GM21717 (cell line): ENCODE data around the gene RAB17.

ENCODE experiments used
- ATAC-seq: cut with Tn5 transposase; IDR thresholded peaks from one replicate; pipeline ENCODE4 v1.9.1; 2021; ENCODE audit warnings: mild to moderate bottlenecking, moderate library complexity; ENCODE audit not compliant: unreplicated experiment

RAB17 gene

GRCh38 chr2:237540223-237540775, 50.2 kb downstream of the RAB17 start:
- ATAC-seq, result no peak

- no peak for ATAC-seq
Measured at GRCh38 chr2:237539681-237540080, 50.9 kb downstream of the RAB17 start.

GRCh38 chr2:237538901-237539300, 51.6 kb downstream of the RAB17 start:
- ATAC-seq, result no peak

GRCh38 chr2:237538001-237538720, 52.4 kb downstream of the RAB17 start:
- ATAC-seq, result no peak

- no peak for ATAC-seq
Measured at GRCh38 chr2:237536617-237537016, 53.9 kb downstream of the RAB17 start.

GRCh38 chr2:237536083-237536415, 54.5 kb downstream of the RAB17 start:
- no peak for ATAC-seq

- ATAC-seq, result no peak
Measured at GRCh38 chr2:237535385-237536082, 55.0 kb downstream of the RAB17 start.

GRCh38 chr2:237534380-237534779, 56.2 kb downstream of the RAB17 start:
- ATAC-seq, result no peak

- no peak for ATAC-seq
Measured at GRCh38 chr2:237533668-237534161, 56.8 kb downstream of the RAB17 start.

GRCh38 chr2:237532160-237532559, 58.4 kb downstream of the RAB17 start:
- ATAC-seq, result no peak

- peak; percentile 59 for ATAC-seq
Measured at GRCh38 chr2:237530472-237531433, 59.8 kb downstream of the RAB17 start.

GRCh38 chr2:237529452-237530402, 60.8 kb downstream of the RAB17 start:
- peak; percentile 84 for ATAC-seq

- no peak for ATAC-seq
Measured at GRCh38 chr2:237527766-237528165, 62.8 kb downstream of the RAB17 start.

GRCh38 chr2:237527233-237527632, 63.3 kb downstream of the RAB17 start:
- no peak for ATAC-seq

GRCh38 chr2:237525559-237526157, 64.9 kb downstream of the RAB17 start:
- no peak for ATAC-seq

- no peak for ATAC-seq
Measured at GRCh38 chr2:237524631-237525030, 65.9 kb downstream of the RAB17 start.
